Measurements from ENCODE around the gene CFAP210.

CFAP210 gene

GRCh38 chr2:169727065-169727464, 32.9 kb upstream of the CFAP210 start:
- H3K4me2 ChIP-seq (ENCODE audit: low read length) = no peak overlapping the region
- H3K27ac ChIP-seq (ENCODE audit: low read depth, low read length) = no peak overlapping the region
- H3K36me3 ChIP-seq (ENCODE audit: control insufficient read depth, insufficient read depth, low read length) = no peaks in the 10 kb centered on the region
- no CpG with 5 or more reads among the region's 5 CpGs for WGBS (ENCODE audit: extremely low coverage, insufficient coverage, low lambda C conversion rate)
- no peak overlapping the region for H2BK5ac ChIP-seq (ENCODE audit: low read length)
- H3K79me1 ChIP-seq (ENCODE audit: low read length) = no peaks in the 10 kb centered on the region
- no peak overlapping the region for H4K5ac ChIP-seq (ENCODE audit: low read length)
- no peak overlapping the region for H2AK5ac ChIP-seq (ENCODE audit: low read length)
- H3K56ac ChIP-seq (ENCODE audit: low read length) = no peak overlapping the region
- no peak overlapping the region for H2BK120ac ChIP-seq (ENCODE audit: low read depth, low read length)
- no peak overlapping the region for H3K4me3 ChIP-seq (ENCODE audit: low read length)
- H2BK15ac ChIP-seq (replicated peaks; ENCODE audit: low read depth) = no peak overlapping the region
- H3K27me3 ChIP-seq (ENCODE audit: insufficient read depth, low read length, poor library complexity) = no peaks in the 10 kb centered on the region
- H3K9ac ChIP-seq (ENCODE audit: low read length) = no peak overlapping the region
- peak; percentile 40 for DNase-seq
- no peaks in the 10 kb centered on the region for H3K79me2 ChIP-seq (ENCODE audit: control insufficient read depth, insufficient read depth, low read length)
- no peak overlapping the region for H3K4ac ChIP-seq (ENCODE audit: low read depth, low read length)
- H4K8ac ChIP-seq (ENCODE audit: low read depth, low read length) = no peak overlapping the region
- H3K18ac ChIP-seq (ENCODE audit: low read length) = no peak overlapping the region
- H3K4me1 ChIP-seq (ENCODE audit: control insufficient read depth, low read depth, low read length) = no peaks in the 10 kb centered on the region
- H3K23ac ChIP-seq (ENCODE audit: low read length) = no peak overlapping the region

GRCh38 chr2:169721016-169721415, 26.8 kb upstream of the CFAP210 start:
- Histone ChIP-seq H4K5ac (ENCODE audit: low read length) (no peak overlapping the region), H3K9ac (ENCODE audit: low read length) (no peak overlapping the region), H3K79me2 (ENCODE audit: control insufficient read depth, insufficient read depth, low read length) (no peaks in the 10 kb centered on the region), H3K18ac (ENCODE audit: low read length) (no peak overlapping the region), H3K4ac (ENCODE audit: low read depth, low read length) (no peak overlapping the region), H3K4me1 (ENCODE audit: control insufficient read depth, low read depth, low read length) (no peaks in the 10 kb centered on the region), H3K27me3 (ENCODE audit: insufficient read depth, low read length, poor library complexity) (no peaks in the 10 kb centered on the region), H3K56ac (ENCODE audit: low read length) (no peak overlapping the region), H4K8ac (ENCODE audit: low read depth, low read length) (no peak overlapping the region), H2BK5ac (ENCODE audit: low read length) (no peak overlapping the region), H3K27ac (ENCODE audit: low read depth, low read length) (no peak overlapping the region), H3K79me1 (ENCODE audit: low read length) (no peaks in the 10 kb centered on the region), H2BK15ac (replicated peaks; ENCODE audit: low read depth) (no peak overlapping the region), H2AK5ac (ENCODE audit: low read length) (no peak overlapping the region), H3K4me3 (ENCODE audit: low read length) (no peak overlapping the region), H2BK120ac (ENCODE audit: low read depth, low read length) (no peak overlapping the region), H3K36me3 (ENCODE audit: control insufficient read depth, insufficient read depth, low read length) (no peaks in the 10 kb centered on the region), H3K4me2 (ENCODE audit: low read length) (no peak overlapping the region), H3K23ac (ENCODE audit: low read length) (no peak overlapping the region)
- WGBS (ENCODE audit: extremely low coverage, insufficient coverage, low lambda C conversion rate) = 100% methylated on average over 1 of the region's 3 CpGs
- DNase-seq = no peak

- no peak overlapping the region for H3K56ac ChIP-seq (ENCODE audit: low read length)
- no peaks in the 10 kb centered on the region for H3K27me3 ChIP-seq (ENCODE audit: insufficient read depth, low read length, poor library complexity)
- H3K79me1 ChIP-seq (ENCODE audit: low read length) = no peaks in the 10 kb centered on the region
- H3K9ac ChIP-seq (ENCODE audit: low read length) = no peak overlapping the region
- H2BK15ac ChIP-seq (replicated peaks; ENCODE audit: low read depth) = no peak overlapping the region
- DNase-seq = no peak
- no peak overlapping the region for H3K4ac ChIP-seq (ENCODE audit: low read depth, low read length)
- H4K8ac ChIP-seq (ENCODE audit: low read depth, low read length) = no peak overlapping the region
- H2BK120ac ChIP-seq (ENCODE audit: low read depth, low read length) = no peak overlapping the region
- no peaks in the 10 kb centered on the region for H3K4me1 ChIP-seq (ENCODE audit: control insufficient read depth, low read depth, low read length)
- no peaks in the 10 kb centered on the region for H3K36me3 ChIP-seq (ENCODE audit: control insufficient read depth, insufficient read depth, low read length)
- H3K79me2 ChIP-seq (ENCODE audit: control insufficient read depth, insufficient read depth, low read length) = no peaks in the 10 kb centered on the region
- no CpG with 5 or more reads among the region's 2 CpGs for WGBS (ENCODE audit: extremely low coverage, insufficient coverage, low lambda C conversion rate)
- H3K4me2 ChIP-seq (ENCODE audit: low read length) = no peak overlapping the region
- H2AK5ac ChIP-seq (ENCODE audit: low read length) = no peak overlapping the region
- no peak overlapping the region for H3K18ac ChIP-seq (ENCODE audit: low read length)
- H3K23ac ChIP-seq (ENCODE audit: low read length) = no peak overlapping the region
- H3K4me3 ChIP-seq (ENCODE audit: low read length) = no peak overlapping the region
- no peak overlapping the region for H2BK5ac ChIP-seq (ENCODE audit: low read length)
- no peak overlapping the region for H3K27ac ChIP-seq (ENCODE audit: low read depth, low read length)
- H4K5ac ChIP-seq (ENCODE audit: low read length) = no peak overlapping the region
Observed at GRCh38 chr2:169718930-169719504, 24.8 kb upstream of the CFAP210 start.

GRCh38 chr2:169717691-169718063, 23.5 kb upstream of the CFAP210 start:
- Histone ChIP-seq H3K18ac (ENCODE audit: low read length) (no peak overlapping the region), H3K9ac (ENCODE audit: low read length) (no peak overlapping the region)

GRCh38 chr2:169716938-169717690, 22.9 kb upstream of the CFAP210 start:
- Histone ChIP-seq H3K4ac (ENCODE audit: low read depth, low read length) (no peak overlapping the region), H3K4me1 (ENCODE audit: control insufficient read depth, low read depth, low read length) (no peaks in the 10 kb centered on the region), H2BK120ac (ENCODE audit: low read depth, low read length) (no peak overlapping the region), H3K9ac (ENCODE audit: low read length) (no peak overlapping the region), H4K8ac (ENCODE audit: low read depth, low read length) (no peak overlapping the region), H2BK15ac (replicated peaks; ENCODE audit: low read depth) (no peak overlapping the region), H3K56ac (ENCODE audit: low read length) (no peak overlapping the region), H3K79me1 (ENCODE audit: low read length) (no peaks in the 10 kb centered on the region), H3K23ac (ENCODE audit: low read length) (no peak overlapping the region), H3K4me2 (ENCODE audit: low read length) (no peak overlapping the region), H3K79me2 (ENCODE audit: control insufficient read depth, insufficient read depth, low read length) (no peaks in the 10 kb centered on the region), H3K27me3 (ENCODE audit: insufficient read depth, low read length, poor library complexity) (no peaks in the 10 kb centered on the region), H3K27ac (ENCODE audit: low read depth, low read length) (no peak overlapping the region), H4K5ac (ENCODE audit: low read length) (no peak overlapping the region), H3K36me3 (ENCODE audit: control insufficient read depth, insufficient read depth, low read length) (no peaks in the 10 kb centered on the region), H3K4me3 (ENCODE audit: low read length) (no peak overlapping the region), H2BK5ac (ENCODE audit: low read length) (no peak overlapping the region), H2AK5ac (ENCODE audit: low read length) (no peak overlapping the region), H3K18ac (ENCODE audit: low read length) (no peak overlapping the region)
- WGBS (ENCODE audit: extremely low coverage, insufficient coverage, low lambda C conversion rate) = no CpG with 5 or more reads among the region's 12 CpGs
- DNase-seq = no peak

More at GRCh38 chr2:169717691-169718063, 23.5 kb upstream of the CFAP210 start:
- H3K36me3 ChIP-seq (ENCODE audit: control insufficient read depth, insufficient read depth, low read length) = no peaks in the 10 kb centered on the region
- H4K5ac ChIP-seq (ENCODE audit: low read length) = no peak overlapping the region
- H3K79me1 ChIP-seq (ENCODE audit: low read length) = no peaks in the 10 kb centered on the region
- H3K79me2 ChIP-seq (ENCODE audit: control insufficient read depth, insufficient read depth, low read length) = no peaks in the 10 kb centered on the region
- no peak overlapping the region for H3K4me2 ChIP-seq (ENCODE audit: low read length)
- H3K27me3 ChIP-seq (ENCODE audit: insufficient read depth, low read length, poor library complexity) = no peaks in the 10 kb centered on the region
- no peak overlapping the region for H3K4me3 ChIP-seq (ENCODE audit: low read length)
- H2BK5ac ChIP-seq (ENCODE audit: low read length) = no peak overlapping the region
- no peak overlapping the region for H2BK120ac ChIP-seq (ENCODE audit: low read depth, low read length)
- no peak overlapping the region for H3K23ac ChIP-seq (ENCODE audit: low read length)
- no peak overlapping the region for H3K27ac ChIP-seq (ENCODE audit: low read depth, low read length)
- H3K4me1 ChIP-seq (ENCODE audit: control insufficient read depth, low read depth, low read length) = no peaks in the 10 kb centered on the region
- no CpG with 5 or more reads among the region's 4 CpGs for WGBS (ENCODE audit: extremely low coverage, insufficient coverage, low lambda C conversion rate)
- no peak overlapping the region for H4K8ac ChIP-seq (ENCODE audit: low read depth, low read length)
- H2BK15ac ChIP-seq (replicated peaks; ENCODE audit: low read depth) = no peak overlapping the region
- no peak overlapping the region for H3K4ac ChIP-seq (ENCODE audit: low read depth, low read length)
- no peak overlapping the region for H2AK5ac ChIP-seq (ENCODE audit: low read length)
- no peak overlapping the region for H3K56ac ChIP-seq (ENCODE audit: low read length)
- DNase-seq = no peak

Measured in mesendoderm (in vitro differentiated cells).